Kidney epithelial cell (primary cell): ENCODE results near the gene RAP1GAP. TPM values are rescaled to one million over a fixed set of nuclear protein-coding genes. Genes with fewer than 3 reads are reported as not detected.

ENCODE experiments used
- DNase-seq: peaks from one replicate; pipeline ENCODE4 v3.0.0-alpha.2; 2010; ENCODE audit warnings: low read depth
- H3K27me3 ChIP-seq: 2 replicates; pipeline ENCODE4 v1.6.0; 2011; ENCODE audit warnings: low read length; ENCODE audit not compliant: control insufficient read depth, insufficient read depth
- H3K36me3 ChIP-seq: 2 replicates; pipeline ENCODE4 v1.5.1; 2011; ENCODE audit warnings: low read length; ENCODE audit not compliant: control insufficient read depth, insufficient read depth
- H3K4me3 ChIP-seq: 2 replicates; pipeline ENCODE4 v1.5.1; 2011; ENCODE audit warnings: low read depth, mild to moderate bottlenecking, control low read depth, low read length
- CTCF ChIP-seq: IDR thresholded peaks from 2 replicates; pipeline ENCODE4 v1.5.1; 2011; ENCODE audit warnings: mild to moderate bottlenecking, moderate library complexity, low read length, control low read depth, inconsistent platforms; ENCODE audit not compliant: insufficient read depth, poor library complexity, severe bottlenecking
- total RNA-seq: library from RNA; depleted of rRNA; stranded (reverse); fragments of >200 nt; gene quantifications from 2 replicates; pipeline ENCODE4 v1.2.3, GENCODE V29; 2015

Gene RAP1GAP
- total RNA-seq, 1 donor from 2014 or later: 7.1 TPM

GRCh38 chr1:21668951-21669257 is 253 bp downstream of the RAP1GAP start:
- no peak for DNase-seq
- no peaks in the 10 kb centered on the region for H3K36me3 ChIP-seq
- H3K27me3 ChIP-seq: peaks cover 27% of the 10 kb centered on the region
- TF ChIP-seq CTCF: no peak
- H3K4me3 ChIP-seq: peak overlapping the region; percentile 25

DNA sequence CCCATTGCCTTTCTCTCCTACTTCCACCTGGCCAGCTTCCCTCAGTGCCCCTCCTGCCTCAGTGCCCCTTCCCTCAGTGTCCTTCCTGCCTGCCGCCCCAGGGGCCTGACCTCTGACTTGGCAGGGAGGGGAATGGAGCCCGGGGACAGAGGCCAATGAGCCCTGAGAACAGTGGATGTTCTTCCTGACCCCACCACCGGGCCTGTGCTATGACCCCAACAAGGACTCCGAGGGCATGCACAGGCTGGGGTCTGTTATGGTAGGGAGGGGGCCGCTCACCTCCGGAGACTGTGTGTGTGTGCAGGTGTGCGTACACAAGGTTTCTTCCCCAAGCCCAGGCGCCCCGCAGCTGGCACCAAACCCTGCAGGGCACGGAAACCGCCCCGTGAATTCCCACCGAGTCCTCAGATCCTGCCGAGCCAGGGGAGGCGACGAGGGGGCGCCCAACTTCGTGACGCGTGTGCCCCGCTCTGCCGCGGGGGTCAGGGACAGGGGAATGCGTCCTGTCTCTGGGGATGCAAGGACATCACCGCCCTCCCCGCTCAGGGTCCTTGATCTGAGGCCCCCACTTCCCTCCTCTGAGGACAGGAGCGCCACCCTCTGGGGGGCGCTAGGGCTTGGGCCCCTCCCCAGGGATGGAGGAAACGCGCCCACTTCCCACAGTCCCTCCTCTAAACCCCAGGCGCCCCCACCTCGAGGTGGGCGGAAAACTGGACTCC is 766 bp downstream of the RAP1GAP start:
- no peak for DNase-seq
- Histone ChIP-seq H3K4me3 (peak overlapping the region; percentile 25), H3K27me3 (peaks cover 29% of the 10 kb centered on the region), H3K36me3 (no peaks in the 10 kb centered on the region)
- TF ChIP-seq CTCF: no peak

GRCh38 chr1:21667348-21668231 is 1.6 kb downstream of the RAP1GAP start:
- Histone ChIP-seq H3K27me3 (peaks cover 37% of the 10 kb centered on the region), H3K4me3 (no peak overlapping the region), H3K36me3 (no peaks in the 10 kb centered on the region)
- DNase-seq: no peak
- TF ChIP-seq CTCF: no peak

DNA sequence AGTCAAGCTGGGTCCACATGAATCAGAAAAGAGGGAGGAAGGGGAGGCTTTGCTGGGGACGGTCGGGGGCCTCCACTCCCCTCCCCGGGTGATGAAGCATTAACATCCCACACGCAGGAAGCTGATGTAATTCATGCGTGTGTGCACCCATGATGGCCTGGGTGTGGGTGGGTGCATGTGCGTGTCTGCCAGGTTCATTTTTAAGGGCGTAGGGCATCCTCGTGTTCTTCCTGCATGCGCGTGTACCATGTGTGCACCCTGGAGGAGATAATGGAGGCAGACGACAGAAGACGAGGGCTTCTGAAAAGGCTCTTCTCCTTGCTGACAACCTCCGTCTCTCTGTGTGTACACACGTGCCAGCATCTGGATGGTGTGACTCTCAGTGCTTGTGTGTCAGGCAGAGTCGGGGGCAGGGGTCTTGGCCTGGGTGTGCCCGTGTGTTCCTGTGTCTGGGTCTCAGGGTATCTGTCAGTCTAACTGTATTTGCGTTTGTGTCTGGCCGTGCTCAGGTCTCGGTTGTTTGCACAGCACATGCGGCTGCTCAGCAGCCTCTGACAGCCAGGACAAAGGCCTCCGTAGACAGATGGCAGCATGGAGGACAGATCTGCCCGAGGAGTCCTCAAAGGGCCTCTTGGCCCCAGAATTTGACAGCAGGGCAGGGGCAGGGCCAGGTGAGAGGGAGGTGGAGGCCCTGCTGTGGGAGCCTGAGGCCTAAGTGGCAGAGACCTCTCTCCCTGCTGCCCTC is 2.4 kb downstream of the RAP1GAP start:
- Histone ChIP-seq H3K4me3 (no peak overlapping the region), H3K27me3 (peaks cover 44% of the 10 kb centered on the region), H3K36me3 (no peaks in the 10 kb centered on the region)
- no peak for TF ChIP-seq CTCF
- DNase-seq: no peak

DNA sequence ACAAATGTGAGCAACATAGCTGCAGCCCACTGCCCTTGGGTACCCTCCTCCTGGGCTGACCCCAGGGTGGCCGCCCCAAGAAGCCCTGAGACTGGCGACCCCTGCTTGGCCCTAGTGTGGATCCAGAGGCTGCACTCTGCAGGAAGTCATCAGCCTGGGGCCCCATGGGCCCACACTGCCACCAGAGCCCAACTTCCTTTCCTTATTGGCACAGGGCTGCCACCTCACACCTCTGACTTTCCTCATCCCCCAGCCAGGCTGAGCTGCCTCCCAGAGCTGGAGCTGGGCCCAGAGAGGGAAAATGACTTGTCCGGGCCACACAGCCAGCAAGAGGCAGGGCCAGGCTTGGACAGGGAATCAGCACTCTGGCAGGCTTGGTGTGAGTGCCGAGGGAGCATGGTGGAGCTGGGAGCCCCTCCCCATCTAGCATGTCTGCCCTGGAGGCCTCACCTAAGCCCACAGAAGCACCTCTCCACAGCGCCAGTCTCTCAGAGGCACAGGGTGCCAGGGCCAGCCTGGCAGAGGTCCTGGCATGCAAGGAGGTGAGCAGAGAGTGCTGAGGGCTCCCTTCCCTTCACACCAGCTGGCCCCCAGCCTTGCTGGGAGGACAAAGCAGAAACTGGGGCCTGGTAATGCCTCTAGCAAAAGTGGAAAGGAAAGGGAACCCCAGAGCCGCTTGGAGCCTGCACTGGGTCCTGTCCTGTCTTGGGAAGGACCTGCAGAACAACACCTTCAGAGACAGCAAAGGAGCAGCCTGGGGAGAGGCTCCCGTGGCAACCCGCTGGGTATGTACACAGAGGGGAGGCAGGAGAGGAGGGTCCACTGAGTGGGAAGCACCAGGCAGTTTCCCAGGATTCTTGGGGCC is 3.2 kb downstream of the RAP1GAP start:
- no peaks in the 10 kb centered on the region for H3K36me3 ChIP-seq
- peaks cover 44% of the 10 kb centered on the region for H3K27me3 ChIP-seq
- no peak overlapping the region for H3K4me3 ChIP-seq
- DNase-seq: no peak
- no peak for TF ChIP-seq CTCF
